ENCODE results near the gene HCN4.

GRCh38 chr15:73319460-73320245, 49.1 kb downstream of the HCN4 start:
- TF ChIP-seq MAX (IDR thresholded peaks at IDR 0.05; ENCODE audit: insufficient read depth, insufficient read length) (no peak), CTCF (IDR thresholded peaks at IDR 0.05; ENCODE audit: extremely low read depth in 1 of 2, insufficient read depth in 1 of 2, low read depth in 1 of 2, low read length in 2 of 2) (no peak), GATA2 (IDR thresholded peaks at IDR 0.05; ENCODE audit: insufficient read depth, insufficient read length, low read depth, low read length) (no peak), POLR2AphosphoS5 (IDR thresholded peaks at IDR 0.05; ENCODE audit: insufficient read depth, low read depth, low read length) (no peak), FOS (IDR thresholded peaks at IDR 0.05; ENCODE audit: borderline replicate concordance, insufficient read depth, low read length) (no peak)

Measured in endothelial cell of umbilical vein (primary cell).